ENCODE measurements around the gene PHF13. TPM values are rescaled to one million over a fixed set of nuclear protein-coding genes. Genes with fewer than 3 reads are reported as not detected.

The PHF13 gene
- total RNA-seq, 1 donor from 2014 or later = 18.8 TPM

GRCh38 chr1:6600410-6601048 lies 13.0 kb upstream of the PHF13 start:
- DNase-seq (ENCODE audit: low spot score) = no peak
- Mint-ChIP-seq H3K4me3 (peak overlapping the region; percentile 90), H3K4me1 (ENCODE audit: low read depth) (peaks cover 37% of the 10 kb centered on the region), H3K27ac (peak overlapping the region; percentile 89), H3K27me3 (ENCODE audit: insufficient read depth) (peaks cover 2% of the 10 kb centered on the region), H3K9me3 (no peaks in the 10 kb centered on the region), H3K36me3 (ENCODE audit: low read depth) (peaks cover 23% of the 10 kb centered on the region)
- intact Hi-C loops (cut with micrococcal nuclease) = loop anchor here (1.0 to 5.0 kb wide), 6 partner anchors 21 to 363 kb away; partner anchors contain the start of genes ACOT7, ICMT, NOL9 and ZBTB48

DNA sequence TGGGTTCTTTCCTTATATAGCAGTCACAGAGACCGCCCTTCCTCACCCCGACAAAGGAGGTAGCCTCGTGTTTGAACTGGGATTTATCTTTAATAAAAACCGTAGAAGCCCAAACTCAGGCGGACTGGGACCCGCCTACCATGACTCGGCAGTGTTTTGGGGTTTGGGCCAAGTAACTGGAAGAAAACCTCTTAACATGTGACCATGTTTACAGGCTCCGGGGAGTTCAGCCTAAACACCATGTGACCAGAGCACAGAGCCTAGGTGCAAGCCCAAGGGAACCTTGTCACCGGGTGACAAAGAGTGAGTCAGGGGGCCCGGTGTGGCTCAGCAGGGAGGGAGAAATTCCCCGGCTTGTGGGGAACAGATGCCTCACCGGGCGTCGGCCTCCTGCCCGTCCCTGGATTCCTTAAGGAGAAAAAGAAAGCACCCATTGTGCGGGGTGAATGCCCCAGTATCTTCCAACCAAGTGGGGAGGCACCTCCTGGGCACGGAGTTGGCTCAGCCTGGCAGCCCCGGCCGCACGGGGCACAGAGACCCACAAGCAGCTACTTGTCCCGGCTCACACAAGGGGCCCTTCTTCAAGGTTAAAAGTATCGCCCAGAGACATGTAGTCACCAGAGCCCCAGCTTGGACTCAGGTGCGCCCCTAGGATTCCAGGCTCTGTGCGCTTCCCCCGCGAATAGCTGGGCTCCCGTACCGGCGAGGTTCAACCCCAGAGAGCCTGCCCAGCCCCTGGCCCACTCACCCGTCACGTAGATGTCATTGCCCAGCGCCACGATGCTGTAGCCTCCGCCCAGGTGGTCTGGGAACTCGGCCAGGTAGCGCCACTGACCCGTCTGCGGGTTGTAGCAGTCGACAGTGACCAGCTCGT lies 12.2 kb upstream of the PHF13 start:
- peak; percentile 69 for DNase-seq (ENCODE audit: low spot score)
- intact Hi-C loops (cut with micrococcal nuclease) = loop anchor here (1.0 to 5.0 kb wide), 6 partner anchors 22 to 364 kb away; partner anchors contain the start of genes ACOT7, ICMT, NOL9 and ZBTB48
- Mint-ChIP-seq H3K27me3 (ENCODE audit: insufficient read depth) (peaks cover 2% of the 10 kb centered on the region), H3K4me3 (peak overlapping the region; percentile 90), H3K4me1 (ENCODE audit: low read depth) (peaks cover 30% of the 10 kb centered on the region), H3K27ac (peak overlapping the region; percentile 89), H3K36me3 (ENCODE audit: low read depth) (peaks cover 19% of the 10 kb centered on the region), H3K9me3 (no peaks in the 10 kb centered on the region)

DNA sequence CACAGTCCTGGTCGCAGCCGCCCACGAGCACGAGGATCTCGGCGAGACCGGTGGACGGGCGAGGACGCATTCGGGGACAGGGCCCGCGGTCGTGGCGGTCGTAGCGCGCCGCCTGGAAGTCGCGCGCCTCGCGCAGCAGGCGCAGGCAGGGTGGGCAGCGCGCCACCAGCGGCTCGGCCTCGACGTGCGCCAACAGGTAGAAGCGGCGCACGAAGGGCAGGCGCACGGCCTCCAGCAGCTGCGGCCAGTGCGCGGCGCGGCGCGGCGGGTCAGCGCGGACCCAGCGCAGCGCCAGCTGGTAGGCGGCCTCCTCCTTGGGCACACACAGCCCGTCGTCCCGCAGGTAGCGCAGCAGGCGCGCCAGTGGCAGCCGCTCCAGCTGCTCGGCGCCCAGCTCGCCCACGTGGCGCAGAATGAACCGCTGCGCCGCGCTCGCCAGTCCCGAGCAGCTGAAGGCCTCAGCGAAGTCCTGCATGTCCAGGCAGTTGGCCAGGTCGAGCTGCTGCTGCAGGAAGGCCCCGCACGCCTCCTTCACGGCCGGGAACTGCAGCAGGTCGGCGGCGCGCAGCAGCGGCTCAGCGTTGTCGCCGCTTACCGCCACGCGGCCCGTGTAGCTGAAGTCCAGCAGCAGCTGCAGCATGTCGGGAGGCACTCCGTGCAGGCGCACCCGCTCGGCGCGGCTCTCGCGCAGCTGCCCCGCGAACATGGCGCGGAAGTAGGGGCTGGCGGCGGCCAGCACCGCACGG lies 11.4 kb upstream of the PHF13 start:
- H3K36me3 Mint-ChIP-seq (ENCODE audit: low read depth) = peaks cover 16% of the 10 kb centered on the region
- intact Hi-C loops (cut with micrococcal nuclease) = loop anchor here (1.0 to 5.0 kb wide), 12 partner anchors 11 to 609 kb away; partner anchors contain the start of genes ACOT7, CAMTA1, ICMT and NOL9
- H3K27ac Mint-ChIP-seq = peak overlapping the region; percentile 89
- DNase-seq (ENCODE audit: low spot score) = no peak
- H3K4me1 Mint-ChIP-seq (ENCODE audit: low read depth) = peaks cover 28% of the 10 kb centered on the region
- no peaks in the 10 kb centered on the region for H3K9me3 Mint-ChIP-seq
- peaks cover 2% of the 10 kb centered on the region for H3K27me3 Mint-ChIP-seq (ENCODE audit: insufficient read depth)
- H3K4me3 Mint-ChIP-seq = peak overlapping the region; percentile 90

DNA sequence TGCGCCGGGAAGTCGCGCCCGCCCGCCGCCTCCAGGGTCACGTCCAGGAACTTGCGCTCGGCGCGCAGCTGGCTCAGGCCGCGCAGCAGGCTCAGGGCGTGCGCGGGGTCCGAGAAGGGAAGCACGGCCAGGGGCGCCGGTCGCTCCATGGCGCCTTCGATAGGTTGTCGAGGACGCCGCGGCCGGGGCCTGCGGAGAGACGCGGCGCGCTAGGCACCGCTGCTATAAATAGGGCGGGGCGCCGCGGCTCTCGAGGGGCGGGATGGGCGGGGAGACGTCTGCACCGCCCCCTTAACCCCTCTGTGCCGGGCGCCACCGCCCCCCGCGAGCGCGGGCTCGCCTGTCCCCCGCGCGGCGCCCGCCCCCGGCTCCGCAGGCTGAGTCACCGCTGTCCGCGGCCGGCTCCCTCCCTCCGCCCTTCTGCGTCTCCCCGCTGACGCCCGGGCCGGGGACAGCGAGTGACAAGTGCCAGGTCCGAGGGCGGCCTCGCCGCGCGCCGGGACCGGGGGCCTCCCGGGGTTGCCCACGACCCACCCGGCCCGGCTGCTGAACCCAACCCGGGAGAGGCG lies 10.8 kb upstream of the PHF13 start, which contains the start of gene KLHL21:
TSS of gene KLHL21 (minus strand) at position 201 of the 569 bp plus-strand sequence. CDS start at position 149, 52 bp downstream.
- Mint-ChIP-seq H3K9me3 (no peaks in the 10 kb centered on the region), H3K36me3 (ENCODE audit: low read depth) (peaks cover 12% of the 10 kb centered on the region), H3K4me1 (ENCODE audit: low read depth) (peaks cover 28% of the 10 kb centered on the region), H3K27ac (peak within 1 kb of the TSS; percentile 96), H3K4me3 (peak within 1 kb of the TSS; percentile 90), H3K27me3 (ENCODE audit: insufficient read depth) (peaks cover 2% of the 10 kb centered on the region)
- intact Hi-C loops (cut with micrococcal nuclease) = loop anchor here (1.0 to 5.0 kb wide), 10 partner anchors 11 to 610 kb away; partner anchors contain the start of genes ACOT7, CAMTA1, ICMT and NPHP4
- peak; percentile 75 for DNase-seq (ENCODE audit: low spot score)

DNA sequence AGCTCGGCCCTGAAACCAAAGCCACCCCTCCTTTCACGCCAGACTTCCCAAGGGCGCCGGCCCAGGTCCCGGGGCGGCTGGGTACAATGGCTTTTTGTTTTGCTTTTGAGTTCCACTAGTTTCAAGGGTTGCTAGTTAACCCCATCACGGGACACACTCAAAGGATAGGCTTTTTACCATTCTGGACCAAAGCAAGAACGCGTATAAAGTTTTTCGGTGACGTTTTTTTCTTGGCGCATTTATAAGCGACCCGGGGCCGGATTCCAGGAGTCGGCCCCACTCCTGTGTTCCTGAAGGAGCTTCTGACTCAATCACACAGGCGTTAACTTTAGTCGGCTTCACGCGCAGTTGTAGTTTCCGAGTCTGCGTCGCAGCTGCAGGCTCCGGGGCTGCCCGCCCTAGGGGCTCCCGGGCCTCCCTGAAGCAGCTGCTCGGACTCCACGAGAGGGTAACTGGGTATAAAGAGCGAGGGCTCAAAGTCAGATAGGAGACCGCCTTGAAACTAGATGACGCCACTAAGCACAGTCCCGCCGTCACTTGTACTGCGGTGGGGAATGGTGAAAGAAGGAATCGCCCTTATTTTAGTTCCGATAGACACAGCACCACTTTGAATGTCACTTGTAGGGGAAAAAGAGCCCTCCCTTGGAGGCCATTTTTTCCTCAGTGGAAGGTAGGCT lies 10.2 kb upstream of the PHF13 start:
- DNase-seq (ENCODE audit: low spot score) = peak; percentile 40
- Mint-ChIP-seq H3K36me3 (ENCODE audit: low read depth) (peaks cover 10% of the 10 kb centered on the region), H3K4me1 (ENCODE audit: low read depth) (peaks cover 28% of the 10 kb centered on the region), H3K9me3 (no peaks in the 10 kb centered on the region), H3K4me3 (peak overlapping the region; percentile 81), H3K27ac (peak overlapping the region; percentile 96), H3K27me3 (ENCODE audit: insufficient read depth) (peaks cover 6% of the 10 kb centered on the region)
- intact Hi-C loops (cut with micrococcal nuclease) = loop anchor here (1.0 to 5.0 kb wide), 8 partner anchors 99 to 611 kb away; partner anchors contain the start of genes ACOT7, CAMTA1, ICMT and NPHP4

GRCh38 chr1:6603915-6604558 lies 9.5 kb upstream of the PHF13 start:
- H3K9me3 Mint-ChIP-seq = no peaks in the 10 kb centered on the region
- H3K36me3 Mint-ChIP-seq (ENCODE audit: low read depth) = peaks cover 9% of the 10 kb centered on the region
- intact Hi-C loops (cut with micrococcal nuclease) = loop anchor here (1.0 to 5.0 kb wide), 8 partner anchors 99 to 611 kb away; partner anchors contain the start of genes ACOT7, CAMTA1, ICMT and NPHP4
- peaks cover 25% of the 10 kb centered on the region for H3K4me1 Mint-ChIP-seq (ENCODE audit: low read depth)
- peak overlapping the region; percentile 96 for H3K27ac Mint-ChIP-seq
- peak overlapping the region; percentile 81 for H3K4me3 Mint-ChIP-seq
- DNase-seq (ENCODE audit: low spot score) = no peak
- peaks cover 6% of the 10 kb centered on the region for H3K27me3 Mint-ChIP-seq (ENCODE audit: insufficient read depth)

DNA sequence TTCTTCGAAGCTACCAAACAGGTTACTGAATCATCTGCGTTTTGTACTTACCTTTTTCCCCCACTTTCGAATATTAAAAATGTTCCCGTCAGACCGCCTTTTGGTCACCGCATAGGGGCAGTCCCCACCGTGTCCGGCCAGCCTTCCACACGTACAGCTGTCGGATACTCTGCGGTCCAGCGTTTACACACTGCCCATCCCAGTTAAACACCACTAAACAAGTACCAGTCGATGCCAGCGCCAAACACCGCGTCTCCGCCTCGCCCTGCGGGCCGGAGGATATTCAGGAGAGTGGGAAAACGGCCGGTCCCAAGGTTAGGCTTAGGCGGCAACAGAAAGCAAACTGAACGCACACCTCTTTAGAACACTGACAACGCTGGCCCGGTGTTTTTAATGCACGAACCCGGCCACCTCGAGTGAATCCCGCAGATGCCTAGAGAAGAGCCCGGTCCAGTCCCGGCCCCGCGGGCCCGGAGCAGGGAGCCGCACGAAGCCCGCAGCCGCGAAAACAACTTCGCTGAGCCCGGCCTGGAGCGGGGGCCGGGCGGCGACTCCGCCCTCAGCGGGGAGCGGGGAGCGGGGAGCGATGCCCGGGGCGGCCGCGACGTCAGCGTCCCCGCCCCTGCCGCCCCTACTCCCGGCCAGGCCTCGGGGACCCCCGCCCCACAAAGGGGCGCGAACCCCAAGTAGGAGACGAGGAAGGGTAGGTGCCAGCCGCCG lies 730 bp upstream of the PHF13 start:
- DNase-seq (ENCODE audit: low spot score) = no peak
- peak overlapping the region; percentile 85 for H3K4me3 Mint-ChIP-seq
- H3K9me3 Mint-ChIP-seq = no peaks in the 10 kb centered on the region
- H3K36me3 Mint-ChIP-seq (ENCODE audit: low read depth) = peaks cover 6% of the 10 kb centered on the region
- peak overlapping the region; percentile 75 for H3K27ac Mint-ChIP-seq
- peaks cover 7% of the 10 kb centered on the region for H3K27me3 Mint-ChIP-seq (ENCODE audit: insufficient read depth)
- intact Hi-C loops (cut with micrococcal nuclease) = loop anchor here (1.0 kb wide), 5 partner anchors 10 to 88 kb away; partner anchors contain the start of genes DNAJC11, KLHL21, NOL9 and ZBTB48
- peaks cover 24% of the 10 kb centered on the region for H3K4me1 Mint-ChIP-seq (ENCODE audit: low read depth)

DNA sequence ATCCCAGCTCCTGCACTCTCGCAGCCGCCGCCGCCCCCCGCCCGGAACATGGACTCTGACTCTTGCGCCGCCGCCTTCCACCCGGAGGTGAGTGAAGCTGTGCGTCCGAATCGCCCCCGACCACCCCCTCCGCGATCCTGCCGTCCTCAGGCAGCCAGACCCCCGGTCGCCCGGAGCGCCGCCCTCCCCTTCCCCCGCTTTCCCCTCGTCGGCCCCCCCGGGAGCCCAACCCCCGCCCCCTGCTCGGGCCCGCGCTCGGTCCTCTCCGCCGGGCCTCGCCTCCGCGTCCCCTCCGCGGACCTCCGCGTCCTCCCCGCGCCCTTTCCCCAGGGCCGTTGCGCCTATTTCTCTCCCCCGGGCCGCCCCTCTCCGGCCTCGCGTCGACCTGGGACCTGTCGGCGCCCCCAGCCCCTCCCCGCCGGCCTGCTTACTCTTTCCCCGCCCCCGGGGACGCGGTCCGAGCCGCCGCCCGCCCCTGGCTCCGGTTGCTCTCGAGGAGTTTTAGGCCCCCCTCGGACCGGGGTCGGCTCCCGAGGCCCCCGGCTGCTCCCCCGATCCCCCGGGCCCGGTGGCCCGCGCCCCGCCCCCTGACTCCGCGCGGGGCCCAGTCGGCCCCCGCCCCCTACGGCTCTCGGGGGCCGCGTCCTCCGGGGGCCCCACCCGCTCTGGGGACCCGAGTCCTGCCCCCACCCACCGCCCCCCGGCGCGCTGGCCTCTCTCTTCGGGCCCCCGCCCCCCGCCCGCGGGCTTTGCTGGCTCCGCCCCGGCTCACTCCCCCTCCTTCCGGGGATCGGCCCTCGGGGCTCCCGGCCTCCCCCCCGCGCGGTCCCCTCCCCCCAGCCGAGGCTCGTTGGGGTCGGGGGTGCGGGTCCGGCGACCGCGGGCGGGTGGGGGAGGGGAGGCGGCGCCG lies 743 bp downstream of the PHF13 start:
- peak; percentile 62 for DNase-seq (ENCODE audit: low spot score)
- Mint-ChIP-seq H3K27ac (peak overlapping the region; percentile 44), H3K36me3 (ENCODE audit: low read depth) (peaks cover 11% of the 10 kb centered on the region), H3K9me3 (no peaks in the 10 kb centered on the region), H3K4me1 (ENCODE audit: low read depth) (peaks cover 24% of the 10 kb centered on the region), H3K4me3 (peak overlapping the region; percentile 80), H3K27me3 (ENCODE audit: insufficient read depth) (peaks cover 4% of the 10 kb centered on the region)
- intact Hi-C loops (cut with micrococcal nuclease) = no loop called here

DNA sequence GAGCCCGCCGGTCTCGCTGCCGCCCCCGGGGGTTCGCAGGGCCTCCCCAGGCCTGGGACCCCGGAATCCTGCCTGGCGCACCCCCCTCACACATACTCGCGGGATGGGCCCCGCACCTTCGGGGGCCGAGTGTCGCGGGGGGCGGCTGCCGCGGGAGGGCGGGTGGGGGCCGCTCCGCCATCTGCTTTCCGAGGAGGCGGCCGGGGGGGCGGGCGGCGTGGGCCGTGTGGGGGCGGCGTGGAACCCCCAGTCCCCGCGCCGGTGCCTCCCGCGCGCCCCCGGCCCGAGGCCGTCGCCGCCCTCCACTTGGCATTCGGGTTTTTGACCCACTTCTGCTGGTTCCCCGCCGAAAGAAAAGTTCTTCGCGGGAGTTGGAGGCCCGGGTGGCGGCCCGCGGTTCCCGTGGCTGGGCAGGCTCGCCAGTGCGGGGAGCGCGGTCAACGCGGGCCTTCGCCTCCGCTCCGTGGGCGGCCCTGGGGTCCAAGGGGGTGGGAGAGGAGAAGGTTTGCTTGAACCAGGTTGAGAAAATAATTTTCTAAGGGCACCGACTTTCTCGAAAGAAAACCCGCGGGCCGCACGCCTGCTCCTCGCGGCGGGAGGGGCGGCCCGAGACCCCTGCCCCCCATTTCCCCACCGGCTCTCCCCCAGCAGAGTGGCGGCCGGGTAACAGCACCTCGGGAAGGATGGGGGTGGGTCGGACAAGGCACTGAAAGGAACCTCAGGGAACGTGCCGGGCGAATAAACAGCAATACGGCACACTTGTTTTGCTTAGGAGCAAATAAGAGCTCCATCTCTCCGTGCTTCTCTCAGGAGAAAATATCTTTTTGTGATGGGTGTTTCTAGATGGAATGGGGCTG lies 1.6 kb downstream of the PHF13 start:
- H3K4me3 Mint-ChIP-seq = peak overlapping the region; percentile 83
- no peaks in the 10 kb centered on the region for H3K27me3 Mint-ChIP-seq (ENCODE audit: insufficient read depth)
- H3K9me3 Mint-ChIP-seq = no peaks in the 10 kb centered on the region
- intact Hi-C loops (cut with micrococcal nuclease) = no loop called here
- H3K4me1 Mint-ChIP-seq (ENCODE audit: low read depth) = peaks cover 24% of the 10 kb centered on the region
- H3K27ac Mint-ChIP-seq = peak overlapping the region; percentile 76
- no peak for DNase-seq (ENCODE audit: low spot score)
- peaks cover 14% of the 10 kb centered on the region for H3K36me3 Mint-ChIP-seq (ENCODE audit: low read depth)

Measured in activated T-helper 1 cell treated with anti-CD3 and anti-CD28 coated beads, Interleukin-12 subunit alpha, Interleukin-12 subunit beta, Interleukin-2, Interleukin-4 antibody, amounts not matched to agents 30 ng/mL and 10 ng/mL and 1 ng/mL, durations not matched to agents 14 hours and 24 hours and 36 hours (primary cell).